NCI-H1436 (cell line): ENCODE results near the gene USP32.

Experiments
- DNase-seq: peaks from one replicate; lab custom pipeline; 2025; lab: John Stamatoyannopoulos, UW

USP32 gene

GRCh38 chr17:60134396-60135150, 257.4 kb downstream of the USP32 start:
- DNase-seq, result no peak

GRCh38 chr17:60130466-60130865, 261.5 kb downstream of the USP32 start:
- no peak for DNase-seq

- no peak for DNase-seq
These were observed 262.8 kb downstream of the USP32 start for GRCh38 chr17:60129164-60129563.
